Measurements from ENCODE around the gene PPL. TPM values are rescaled to one million over a fixed set of nuclear protein-coding genes. Genes with fewer than 3 reads are reported as not detected.
"Not testable (repeated sequence)": the region's sequence is repeated elsewhere in the genome, so short reads cannot be mapped to it uniquely, and the experiment has no call there.

The PPL gene
- total RNA-seq, 1 experiment from 2014 or later = 49.1 TPM

DNA sequence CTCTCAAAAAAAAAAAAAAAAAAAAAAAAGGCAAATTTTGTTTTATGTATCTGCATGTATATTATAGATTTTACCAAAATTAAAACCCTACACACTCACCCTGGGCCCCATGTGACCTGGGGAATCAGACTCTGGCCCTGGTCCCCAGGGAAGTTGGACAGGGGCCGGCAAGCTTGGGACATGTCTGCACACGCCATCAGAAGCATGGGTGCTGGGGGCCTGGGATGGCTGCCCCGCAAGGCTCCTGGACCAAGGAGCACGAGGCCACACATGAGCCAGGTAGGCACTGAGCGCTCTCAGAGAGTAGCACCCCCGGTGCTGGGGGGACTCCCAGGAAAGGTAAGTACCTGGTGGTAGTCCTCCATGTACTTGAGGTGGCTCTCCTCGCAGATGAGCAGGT lies 39.6 kb downstream of the PPL start:
- no peaks in the 10 kb centered on the region for H3K27me3 Mint-ChIP-seq (ENCODE audit: insufficient read depth, unreplicated experiment)
- H3K36me3 Mint-ChIP-seq (ENCODE audit: insufficient read depth, unreplicated experiment) = peaks cover 92% of the 10 kb centered on the region
- CTCF ChIA-PET = interaction anchor here (0.6 kb wide), 1 partner anchor 31 kb away, joined by 3 read pairs; no protein-coding TSS in a partner anchor
- no TSS peak for BruUV-seq (replicated peaks)
- H3K4me1 Mint-ChIP-seq (ENCODE audit: insufficient read depth, unreplicated experiment) = no peaks in the 10 kb centered on the region
- no peaks in the 10 kb centered on the region for H3K9me3 Mint-ChIP-seq (ENCODE audit: unreplicated experiment)
- POLR2A ChIA-PET = interaction anchor here (1.1 kb wide), 1 partner anchor 45 kb away, joined by 3 read pairs; no protein-coding TSS in a partner anchor
- intact Hi-C loops (cut with micrococcal nuclease) = no loop called here
- no peak overlapping the region for H3K4me3 Mint-ChIP-seq (ENCODE audit: unreplicated experiment)
- peak overlapping the region; percentile 39 for H3K27ac Mint-ChIP-seq (ENCODE audit: low read depth, unreplicated experiment)
- TF ChIP-seq, protein P1, sequence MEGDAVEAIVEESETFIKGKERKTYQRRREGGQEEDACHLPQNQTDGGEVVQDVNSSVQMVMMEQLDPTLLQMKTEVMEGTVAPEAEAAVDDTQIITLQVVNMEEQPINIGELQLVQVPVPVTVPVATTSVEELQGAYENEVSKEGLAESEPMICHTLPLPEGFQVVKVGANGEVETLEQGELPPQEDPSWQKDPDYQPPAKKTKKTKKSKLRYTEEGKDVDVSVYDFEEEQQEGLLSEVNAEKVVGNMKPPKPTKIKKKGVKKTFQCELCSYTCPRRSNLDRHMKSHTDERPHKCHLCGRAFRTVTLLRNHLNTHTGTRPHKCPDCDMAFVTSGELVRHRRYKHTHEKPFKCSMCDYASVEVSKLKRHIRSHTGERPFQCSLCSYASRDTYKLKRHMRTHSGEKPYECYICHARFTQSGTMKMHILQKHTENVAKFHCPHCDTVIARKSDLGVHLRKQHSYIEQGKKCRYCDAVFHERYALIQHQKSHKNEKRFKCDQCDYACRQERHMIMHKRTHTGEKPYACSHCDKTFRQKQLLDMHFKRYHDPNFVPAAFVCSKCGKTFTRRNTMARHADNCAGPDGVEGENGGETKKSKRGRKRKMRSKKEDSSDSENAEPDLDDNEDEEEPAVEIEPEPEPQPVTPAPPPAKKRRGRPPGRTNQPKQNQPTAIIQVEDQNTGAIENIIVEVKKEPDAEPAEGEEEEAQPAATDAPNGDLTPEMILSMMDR (IDR thresholded peaks at IDR 0.05; ENCODE audit: unreplicated experiment) = no peak
- DNase-seq (ENCODE audit: unreplicated experiment) = no peak

DNA sequence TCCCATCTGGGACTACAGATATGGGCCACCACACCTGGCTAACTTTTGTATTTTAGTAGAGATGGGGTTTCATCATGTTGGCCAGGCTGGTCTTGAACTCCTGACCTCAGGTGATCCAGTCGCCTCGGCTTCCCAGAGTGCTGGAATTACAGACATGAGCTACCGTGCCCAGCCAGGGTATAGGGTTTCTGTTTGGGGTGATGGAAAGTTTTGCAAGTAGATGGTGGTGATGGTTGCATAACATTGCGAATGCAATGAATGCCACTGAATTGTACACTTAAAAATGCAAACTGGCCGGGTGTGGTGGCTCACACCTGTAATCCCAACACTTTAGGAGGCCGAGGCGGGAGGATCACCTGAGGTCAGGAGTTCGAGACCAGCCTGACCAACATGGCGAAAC lies 40.2 kb downstream of the PPL start:
- intact Hi-C loops (cut with micrococcal nuclease); CTCF ChIA-PET; DNase-seq (ENCODE audit: unreplicated experiment); H3K4me3 Mint-ChIP-seq (ENCODE audit: unreplicated experiment); H3K27ac Mint-ChIP-seq (ENCODE audit: low read depth, unreplicated experiment); BruUV-seq (replicated peaks); H3K9me3 Mint-ChIP-seq (ENCODE audit: unreplicated experiment); H3K27me3 Mint-ChIP-seq (ENCODE audit: insufficient read depth, unreplicated experiment); H3K4me1 Mint-ChIP-seq (ENCODE audit: insufficient read depth, unreplicated experiment): not testable (repeated sequence)
- POLR2A ChIA-PET = interaction anchor here (1.1 kb wide), 1 partner anchor 46 kb away, joined by 3 read pairs; no protein-coding TSS in a partner anchor
- H3K36me3 Mint-ChIP-seq (ENCODE audit: insufficient read depth, unreplicated experiment) = peaks cover 93% of the 10 kb centered on the region

DNA sequence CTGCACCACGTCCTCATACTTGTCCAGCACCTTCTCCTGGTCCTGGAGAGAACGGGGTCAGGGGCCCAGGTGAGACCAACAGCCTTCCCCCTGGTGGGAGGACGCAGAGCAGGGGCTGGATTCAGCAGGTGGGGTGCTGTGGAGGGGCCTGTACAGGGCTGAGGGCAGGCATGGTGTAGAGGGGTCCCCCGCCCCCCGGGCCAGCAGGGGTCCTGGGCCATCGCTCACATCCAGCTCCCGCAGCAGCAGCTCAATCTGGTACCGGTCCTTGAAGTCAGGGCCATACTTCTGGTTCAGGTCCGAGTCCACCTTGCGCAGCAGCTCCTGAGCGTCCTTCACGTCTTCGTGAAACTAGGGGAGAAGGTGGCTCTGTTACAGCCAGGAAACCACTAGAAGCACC lies 41.6 kb downstream of the PPL start:
- DNase-seq (ENCODE audit: unreplicated experiment) = no peak
- Mint-ChIP-seq H3K27ac (ENCODE audit: low read depth, unreplicated experiment) (no peak overlapping the region), H3K9me3 (ENCODE audit: unreplicated experiment) (no peaks in the 10 kb centered on the region), H3K4me3 (ENCODE audit: unreplicated experiment) (no peak overlapping the region), H3K36me3 (ENCODE audit: insufficient read depth, unreplicated experiment) (peaks cover 95% of the 10 kb centered on the region), H3K27me3 (ENCODE audit: insufficient read depth, unreplicated experiment) (no peaks in the 10 kb centered on the region), H3K4me1 (ENCODE audit: insufficient read depth, unreplicated experiment) (no peaks in the 10 kb centered on the region)
- intact Hi-C loops (cut with micrococcal nuclease) = no loop called here
- CTCF ChIA-PET = interaction anchor here (1.1 kb wide), 1 partner anchor 61 kb away, joined by 6 read pairs; no protein-coding TSS in a partner anchor
- TF ChIP-seq, protein P1 (IDR thresholded peaks at IDR 0.05; ENCODE audit: unreplicated experiment) = no peak
- no TSS peak for BruUV-seq (replicated peaks)
- POLR2A ChIA-PET = interaction anchor here (0.5 to 1.3 kb wide), 4 partner anchors 11 to 56 kb away, joined by 3 to 4 read pairs (median 4); partner anchors contain the start of gene GLYR1

DNA sequence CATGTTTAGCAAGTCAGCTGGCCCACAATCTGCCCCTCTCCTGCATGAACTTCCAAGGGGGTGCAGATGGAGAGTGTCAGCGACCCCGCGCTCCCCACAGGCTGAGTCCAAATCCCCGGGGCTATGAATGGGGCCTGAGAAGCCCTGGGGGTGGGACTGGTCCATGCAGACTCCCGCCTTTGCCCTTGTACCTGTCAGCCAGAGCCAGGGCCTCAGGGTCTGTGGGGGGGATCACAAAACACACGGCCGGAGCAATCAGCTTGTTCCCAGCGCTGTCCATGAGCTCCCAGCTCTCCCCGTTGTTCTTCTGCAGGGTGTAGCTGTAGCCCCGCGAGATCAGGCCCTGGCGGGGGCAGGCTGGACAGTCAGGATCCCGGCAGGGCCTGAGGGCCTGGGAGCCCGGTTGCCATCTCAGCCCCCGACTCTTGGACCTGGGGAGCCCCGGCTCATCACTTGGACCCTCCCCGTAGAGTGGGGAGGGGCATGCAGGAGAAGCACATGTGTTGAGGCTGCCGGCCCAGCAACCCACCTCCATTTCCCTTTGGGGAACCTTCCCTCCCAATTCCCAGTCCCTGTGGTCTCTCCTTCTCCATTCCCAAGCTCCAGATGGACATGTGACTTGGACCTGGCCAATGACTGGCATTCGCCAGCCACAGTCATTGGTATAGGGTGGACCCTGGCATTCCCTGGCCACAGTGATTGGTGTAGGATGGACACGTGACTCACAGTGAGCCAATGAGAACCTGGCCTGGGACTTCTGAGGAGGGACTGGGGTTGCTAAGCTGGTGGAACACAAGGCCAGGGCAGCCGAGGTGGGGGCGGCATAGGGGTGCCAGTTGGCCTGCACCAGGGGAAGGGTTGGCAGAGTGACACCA lies 42.4 kb downstream of the PPL start:
- CTCF ChIA-PET = interaction anchor here (1.9 kb wide), 1 partner anchor 62 kb away, joined by 7 read pairs; no protein-coding TSS in a partner anchor
- no TSS peak for BruUV-seq (replicated peaks)
- H3K4me1 Mint-ChIP-seq (ENCODE audit: insufficient read depth, unreplicated experiment) = no peaks in the 10 kb centered on the region
- no peak overlapping the region for H3K27ac Mint-ChIP-seq (ENCODE audit: low read depth, unreplicated experiment)
- POLR2A ChIA-PET = interaction anchor here (0.6 to 1.3 kb wide), 3 partner anchors 11 to 48 kb away, joined by 3 to 4 read pairs (median 3); partner anchors contain the start of gene GLYR1
- TF ChIP-seq, protein P1 (IDR thresholded peaks at IDR 0.05; ENCODE audit: unreplicated experiment) = no peak
- no peak overlapping the region for H3K4me3 Mint-ChIP-seq (ENCODE audit: unreplicated experiment)
- H3K27me3 Mint-ChIP-seq (ENCODE audit: insufficient read depth, unreplicated experiment) = no peaks in the 10 kb centered on the region
- intact Hi-C loops (cut with micrococcal nuclease) = no loop called here
- H3K9me3 Mint-ChIP-seq (ENCODE audit: unreplicated experiment) = no peaks in the 10 kb centered on the region
- peaks cover 95% of the 10 kb centered on the region for H3K36me3 Mint-ChIP-seq (ENCODE audit: insufficient read depth, unreplicated experiment)
- DNase-seq (ENCODE audit: unreplicated experiment) = no peak
